ENCODE measurements around the gene RFC2.

The RFC2 gene

GRCh38 chr7:74289659-74290552 lies 35.7 kb upstream of the RFC2 start:
- DNase-seq (ENCODE audit: low read depth in 1 of 2, low spot score in 1 of 2), result no peak
- in situ Hi-C loops (cut with HindIII; ENCODE audit: low pct_unique_long_range_greater_than_20kb, low sequenced_read_pairs), result no loop called here
- no peak for TF ChIP-seq JUND (IDR thresholded peaks at IDR 0.05; ENCODE audit: low read depth)

GRCh38 chr7:74289018-74289658 lies 34.9 kb upstream of the RFC2 start, which contains the start of gene CLIP2:
CLIP2 (plus strand) TSS chr7:74289407; CDS start chr7:74317547, 28,140 bp downstream.
- peak; percentile 88 to 93 for DNase-seq (ENCODE audit: low read depth in 1 of 2, low spot score in 1 of 2)
- in situ Hi-C loops (cut with HindIII; ENCODE audit: low pct_unique_long_range_greater_than_20kb, low sequenced_read_pairs), result no loop called here

GRCh38 chr7:74288034-74288881 lies 34.1 kb upstream of the RFC2 start:
- no peak for TF ChIP-seq JUND (IDR thresholded peaks at IDR 0.05; ENCODE audit: low read depth)
- in situ Hi-C loops (cut with HindIII; ENCODE audit: low pct_unique_long_range_greater_than_20kb, low sequenced_read_pairs), result no loop called here
- peak in 1 of 2 experiments; percentile 44 for DNase-seq (ENCODE audit: low read depth in 1 of 2, low spot score in 1 of 2)

More at GRCh38 chr7:74289018-74289658, 34.9 kb upstream of the RFC2 start, which contains the start of gene CLIP2:
- no peak for TF ChIP-seq JUND (IDR thresholded peaks at IDR 0.05; ENCODE audit: low read depth)

- no peak for DNase-seq (ENCODE audit: low read depth in 1 of 2, low spot score in 1 of 2)
- in situ Hi-C loops (cut with HindIII; ENCODE audit: low pct_unique_long_range_greater_than_20kb, low sequenced_read_pairs), result no loop called here
- TF ChIP-seq JUND (IDR thresholded peaks at IDR 0.05; ENCODE audit: low read depth), result no peak
These were observed 33.3 kb upstream of the RFC2 start for GRCh38 chr7:74287303-74288033.

GRCh38 chr7:74286131-74286530 lies 31.9 kb upstream of the RFC2 start:
- no peak for DNase-seq (ENCODE audit: low read depth in 1 of 2, low spot score in 1 of 2)
- no peak for TF ChIP-seq JUND (IDR thresholded peaks at IDR 0.05; ENCODE audit: low read depth)

GRCh38 chr7:74284781-74285259 lies 30.6 kb upstream of the RFC2 start:
- no peak for DNase-seq (ENCODE audit: low read depth in 1 of 2, low spot score in 1 of 2)
- in situ Hi-C loops (cut with HindIII; ENCODE audit: low pct_unique_long_range_greater_than_20kb, low sequenced_read_pairs), result no loop called here
- TF ChIP-seq JUND (IDR thresholded peaks at IDR 0.05; ENCODE audit: low read depth), result no peak

More at GRCh38 chr7:74286131-74286530, 31.9 kb upstream of the RFC2 start:
- in situ Hi-C loops (cut with HindIII; ENCODE audit: low pct_unique_long_range_greater_than_20kb, low sequenced_read_pairs), result no loop called here

- TF ChIP-seq JUND (IDR thresholded peaks at IDR 0.05; ENCODE audit: low read depth), result no peak
- in situ Hi-C loops (cut with HindIII; ENCODE audit: low pct_unique_long_range_greater_than_20kb, low sequenced_read_pairs), result no loop called here
- no peak for DNase-seq (ENCODE audit: low read depth in 1 of 2, low spot score in 1 of 2)
These were observed 29.8 kb upstream of the RFC2 start for GRCh38 chr7:74283858-74284447.

- DNase-seq (ENCODE audit: low read depth in 1 of 2, low spot score in 1 of 2), result no peak
- TF ChIP-seq JUND (IDR thresholded peaks at IDR 0.05; ENCODE audit: low read depth), result no peak
- in situ Hi-C loops (cut with HindIII; ENCODE audit: low pct_unique_long_range_greater_than_20kb, low sequenced_read_pairs), result no loop called here
These were observed 28.7 kb upstream of the RFC2 start for GRCh38 chr7:74282748-74283459.

GRCh38 chr7:74280985-74281384 lies 26.8 kb upstream of the RFC2 start:
- DNase-seq (ENCODE audit: low read depth in 1 of 2, low spot score in 1 of 2), result no peak
- TF ChIP-seq JUND (IDR thresholded peaks at IDR 0.05; ENCODE audit: low read depth), result no peak
- in situ Hi-C loops (cut with HindIII; ENCODE audit: low pct_unique_long_range_greater_than_20kb, low sequenced_read_pairs), result no loop called here

- TF ChIP-seq JUND (IDR thresholded peaks at IDR 0.05; ENCODE audit: low read depth), result no peak
- no peak for DNase-seq (ENCODE audit: low read depth in 1 of 2, low spot score in 1 of 2)
- in situ Hi-C loops (cut with HindIII; ENCODE audit: low pct_unique_long_range_greater_than_20kb, low sequenced_read_pairs), result no loop called here
These were observed 23.4 kb upstream of the RFC2 start for GRCh38 chr7:74277636-74278035.

- no peak for TF ChIP-seq JUND (IDR thresholded peaks at IDR 0.05; ENCODE audit: low read depth)
- in situ Hi-C loops (cut with HindIII; ENCODE audit: low pct_unique_long_range_greater_than_20kb, low sequenced_read_pairs), result no loop called here
- DNase-seq (ENCODE audit: low read depth in 1 of 2, low spot score in 1 of 2), result peak in 1 of 2 experiments; percentile 55
These were observed 21.2 kb upstream of the RFC2 start for GRCh38 chr7:74275401-74275881.

Measured in T47D (cell line).